Thoracic aorta (tissue), 2 donors: ENCODE data around the gene AKIRIN1. TPM values are rescaled to one million over a fixed set of nuclear protein-coding genes. Genes with fewer than 3 reads are reported as not detected.
"Not testable (repeated sequence)": the region's sequence is repeated elsewhere in the genome, so short reads cannot be mapped to it uniquely, and the experiment has no call there.

Experiments used
- ATAC-seq: fragments of 150-250 bp; one replicate; pipeline ENCODE4 v1.8.0; 2017; ENCODE audit warnings: low read depth; ENCODE audit not compliant: insufficient number of reproducible peaks, low FRiP score
- DNase-seq: peaks from one replicate; pipeline ENCODE4 v3.0.0-alpha.2; 2020; ENCODE audit warnings: low spot score
- H3K27ac ChIP-seq, 2 donors: fragments of 200-600 bp; sonication (generic); 1 replicate in 1 of 2; 2 replicates in 1 of 2; pipeline ENCODE4 v1.5.1; 2016; ENCODE audit warnings: mild to moderate bottlenecking in 2 of 2, moderate library complexity in 2 of 2
- H3K27me3 ChIP-seq: fragments of 200-600 bp; sonication (generic); replicated peaks from 2 replicates; pipeline ENCODE4 v1.6.0; 2016; ENCODE audit warnings: mild to moderate bottlenecking; ENCODE audit not compliant: insufficient read depth
- H3K36me3 ChIP-seq: fragments of 200-600 bp; sonication (generic); one replicate; pipeline ENCODE4 v1.5.1; 2016
- H3K4me1 ChIP-seq, 2 donors: fragments of 200-600 bp; sonication (generic); 1 replicate in 1 of 2; 2 replicates in 1 of 2; pipeline versions ENCODE4 v1.5.1 to v1.6.0; 2016; ENCODE audit warnings: low read depth in 2 of 2, mild to moderate bottlenecking in 1 of 2; ENCODE audit not compliant: control insufficient read depth in 1 of 2
- H3K4me3 ChIP-seq: fragments of 200-600 bp; sonication (generic); 2 replicates; pipeline ENCODE4 v1.5.1; 2016; ENCODE audit warnings: mild to moderate bottlenecking
- H3K9me3 ChIP-seq: fragments of 200-600 bp; sonication (generic); 2 replicates; pipeline ENCODE4 v1.5.1; 2016
- CTCF ChIP-seq: fragments of 200-600 bp; sonication (generic); IDR thresholded peaks from one replicate; pipeline ENCODE4 v1.5.1; 2019; ENCODE audit warnings: antibody characterized with exemption
- total RNA-seq, 2 donors: library from RNA; depleted of rRNA; stranded (reverse); fragments of >200 nt; gene quantifications; one replicate each; pipeline versions ENCODE4 v1.1.0 to v1.2.3, GENCODE V29; 2016

The AKIRIN1 gene
- total RNA-seq, 2 donors from 2014 or later: 45.8 to 47.8 TPM

GRCh38 chr1:39006726-39007645 lies 15.9 kb downstream of the AKIRIN1 start:
- DNase-seq (no peak), ATAC-seq (no peak)
- Histone ChIP-seq H3K36me3 (peaks cover 59% of the 10 kb centered on the region), H3K9me3 (no peaks in the 10 kb centered on the region), H3K27me3 (no peaks in the 10 kb centered on the region), H3K27ac (no peak overlapping the region), H3K4me1 (no peaks in the 10 kb centered on the region), H3K4me3 (no peak overlapping the region)
- TF ChIP-seq CTCF: no peak

- not testable (repeated sequence) for H3K27ac ChIP-seq, H3K36me3 ChIP-seq, DNase-seq, H3K4me1 ChIP-seq, ATAC-seq, H3K9me3 ChIP-seq, H3K4me3 ChIP-seq, H3K27me3 ChIP-seq
Measured at GRCh38 chr1:39014956-39015355, 23.9 kb downstream of the AKIRIN1 start.

GRCh38 chr1:39016604-39017171 lies 25.6 kb downstream of the AKIRIN1 start:
- DNase-seq: no peak
- TF ChIP-seq CTCF: no peak
- Histone ChIP-seq H3K4me3 (no peak overlapping the region), H3K27ac (no peak overlapping the region), H3K36me3 (peaks cover 4% of the 10 kb centered on the region), H3K27me3 (no peaks in the 10 kb centered on the region), H3K4me1 (no peaks in the 10 kb centered on the region), H3K9me3 (no peaks in the 10 kb centered on the region)
- ATAC-seq: no peak

- Histone ChIP-seq H3K27me3 (no peaks in the 10 kb centered on the region), H3K9me3 (no peaks in the 10 kb centered on the region), H3K36me3 (peaks cover 4% of the 10 kb centered on the region), H3K27ac (no peak overlapping the region), H3K4me1 (no peaks in the 10 kb centered on the region), H3K4me3 (no peak overlapping the region)
- no peak for ATAC-seq
- no peak for TF ChIP-seq CTCF
- no peak for DNase-seq
Measured at GRCh38 chr1:39017266-39017665, 26.2 kb downstream of the AKIRIN1 start.

GRCh38 chr1:39020494-39020893 lies 29.4 kb downstream of the AKIRIN1 start:
- H3K4me3 ChIP-seq, H3K4me1 ChIP-seq, H3K27me3 ChIP-seq, DNase-seq, H3K36me3 ChIP-seq, H3K27ac ChIP-seq, H3K9me3 ChIP-seq, ATAC-seq: not testable (repeated sequence)

GRCh38 chr1:39021426-39021825 lies 30.4 kb downstream of the AKIRIN1 start:
- ATAC-seq (no peak), DNase-seq (no peak)
- H3K36me3 ChIP-seq: no peaks in the 10 kb centered on the region
- H3K4me3 ChIP-seq: no peak overlapping the region
- H3K27ac ChIP-seq: no peak overlapping the region
- peaks cover 5% of the 10 kb centered on the region in 2 donors for H3K4me1 ChIP-seq
- no peaks in the 10 kb centered on the region for H3K9me3 ChIP-seq
- H3K27me3 ChIP-seq: no peaks in the 10 kb centered on the region
- no peak for TF ChIP-seq CTCF
